ENCODE measurements around the gene ZDHHC15.
"Not testable (repeated sequence)": the region's sequence is repeated elsewhere in the genome, so short reads cannot be mapped to it uniquely, and the experiment has no call there.

ZDHHC15 gene

DNA sequence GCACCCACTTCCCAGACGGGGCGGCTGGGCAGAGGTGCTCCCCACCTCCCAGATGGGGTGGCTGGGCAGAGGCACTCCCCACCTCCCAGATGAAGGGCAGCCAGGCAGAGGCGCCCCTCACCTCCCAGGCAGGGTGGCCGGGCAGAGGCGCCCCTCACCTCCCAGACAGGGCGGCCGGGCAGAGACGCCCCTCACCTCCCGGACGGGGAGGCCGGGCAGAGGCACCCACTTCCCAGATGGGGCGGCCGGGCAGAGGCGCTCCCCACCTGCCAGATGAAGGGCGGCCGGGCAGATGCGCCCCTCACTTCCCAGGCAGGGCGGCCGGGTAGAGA lies 187.7 kb downstream of the ZDHHC15 start:
- no peaks in the 10 kb centered on the region for H3K4me1 ChIP-seq
- no peaks in the 10 kb centered on the region for H3K36me3 ChIP-seq (ENCODE audit: control insufficient read depth, insufficient read depth, low read length)
- H3K27me3 ChIP-seq (ENCODE audit: control insufficient read depth, insufficient read depth, low read length), result no peaks in the 10 kb centered on the region
- no peaks in the 10 kb centered on the region for H3K79me2 ChIP-seq
- TF ChIP-seq, protein P1, sequence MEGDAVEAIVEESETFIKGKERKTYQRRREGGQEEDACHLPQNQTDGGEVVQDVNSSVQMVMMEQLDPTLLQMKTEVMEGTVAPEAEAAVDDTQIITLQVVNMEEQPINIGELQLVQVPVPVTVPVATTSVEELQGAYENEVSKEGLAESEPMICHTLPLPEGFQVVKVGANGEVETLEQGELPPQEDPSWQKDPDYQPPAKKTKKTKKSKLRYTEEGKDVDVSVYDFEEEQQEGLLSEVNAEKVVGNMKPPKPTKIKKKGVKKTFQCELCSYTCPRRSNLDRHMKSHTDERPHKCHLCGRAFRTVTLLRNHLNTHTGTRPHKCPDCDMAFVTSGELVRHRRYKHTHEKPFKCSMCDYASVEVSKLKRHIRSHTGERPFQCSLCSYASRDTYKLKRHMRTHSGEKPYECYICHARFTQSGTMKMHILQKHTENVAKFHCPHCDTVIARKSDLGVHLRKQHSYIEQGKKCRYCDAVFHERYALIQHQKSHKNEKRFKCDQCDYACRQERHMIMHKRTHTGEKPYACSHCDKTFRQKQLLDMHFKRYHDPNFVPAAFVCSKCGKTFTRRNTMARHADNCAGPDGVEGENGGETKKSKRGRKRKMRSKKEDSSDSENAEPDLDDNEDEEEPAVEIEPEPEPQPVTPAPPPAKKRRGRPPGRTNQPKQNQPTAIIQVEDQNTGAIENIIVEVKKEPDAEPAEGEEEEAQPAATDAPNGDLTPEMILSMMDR (IDR thresholded peaks at IDR 0.05), result no peak
- H3K27ac ChIP-seq, result no peak overlapping the region
- H3K4me2 ChIP-seq (ENCODE audit: low read length), result no peak overlapping the region
- no peak overlapping the region for H2AFZ ChIP-seq
- H3K9me3 ChIP-seq (ENCODE audit: control insufficient read depth, low read length), result no peaks in the 10 kb centered on the region
- H3K9ac ChIP-seq, result no peak overlapping the region
- H3K4me3 ChIP-seq (ENCODE audit: low read depth, low read length), result no peak overlapping the region

DNA sequence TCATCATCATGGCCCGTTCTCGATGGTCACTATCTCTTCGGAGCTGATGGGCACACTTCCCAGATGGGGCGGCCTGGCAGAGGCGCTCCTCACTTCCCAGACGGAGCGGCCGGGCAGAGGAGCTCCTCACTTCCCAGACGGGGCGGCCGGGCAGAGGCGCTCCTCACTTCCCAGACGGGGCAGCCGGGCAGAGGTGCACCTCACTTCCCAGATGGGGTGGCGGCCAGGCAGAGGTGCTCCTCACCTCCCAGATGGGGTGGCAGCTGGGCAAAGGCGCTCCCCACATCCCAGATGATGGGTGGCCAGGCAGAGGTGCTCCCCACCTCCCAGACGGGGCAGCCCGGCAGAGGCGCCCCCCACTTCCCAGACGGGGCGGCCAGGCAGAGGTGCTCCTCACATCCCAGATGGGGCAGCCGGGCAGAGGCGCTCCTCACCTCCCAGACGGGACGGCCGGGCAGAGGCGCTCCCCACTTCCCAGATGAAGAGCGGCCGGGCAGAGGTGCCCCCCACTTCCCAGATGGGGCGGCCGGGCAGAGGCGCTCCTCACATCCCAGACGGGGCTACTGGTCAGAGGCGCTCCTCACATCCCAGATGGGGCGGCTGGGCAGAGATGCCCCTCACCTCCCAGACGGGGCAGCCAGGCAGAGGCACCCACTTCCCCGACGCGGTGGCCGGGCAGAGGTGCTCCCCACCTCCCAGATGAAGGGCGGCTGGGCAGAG lies 188.3 kb downstream of the ZDHHC15 start:
- H3K4me3 ChIP-seq (ENCODE audit: low read depth, low read length); H3K36me3 ChIP-seq (ENCODE audit: control insufficient read depth, insufficient read depth, low read length); H3K4me1 ChIP-seq; H3K27ac ChIP-seq; H3K4me2 ChIP-seq (ENCODE audit: low read length); H3K79me2 ChIP-seq; H3K27me3 ChIP-seq (ENCODE audit: control insufficient read depth, insufficient read depth, low read length); H3K9me3 ChIP-seq (ENCODE audit: control insufficient read depth, low read length); H2AFZ ChIP-seq; H3K9ac ChIP-seq: not testable (repeated sequence)

GRCh38 chrX:75327607-75328006 lies 195.2 kb downstream of the ZDHHC15 start:
- no peak overlapping the region for H2AFZ ChIP-seq
- H3K36me3 ChIP-seq (ENCODE audit: control insufficient read depth, insufficient read depth, low read length), result no peaks in the 10 kb centered on the region
- no peaks in the 10 kb centered on the region for H3K79me2 ChIP-seq
- H3K27ac ChIP-seq, result no peak overlapping the region
- H3K4me2 ChIP-seq (ENCODE audit: low read length), result no peak overlapping the region
- no peaks in the 10 kb centered on the region for H3K4me1 ChIP-seq
- no peak overlapping the region for H3K4me3 ChIP-seq (ENCODE audit: low read depth, low read length)
- TF ChIP-seq, protein P1 (IDR thresholded peaks at IDR 0.05), result no peak
- no peaks in the 10 kb centered on the region for H3K9me3 ChIP-seq (ENCODE audit: control insufficient read depth, low read length)
- H3K9ac ChIP-seq, result no peak overlapping the region
- H3K27me3 ChIP-seq (ENCODE audit: control insufficient read depth, insufficient read depth, low read length), result no peaks in the 10 kb centered on the region
